Fibroblast of pulmonary artery (primary cell): ENCODE measurements around the gene NTRK3.

Source experiments
- DNase-seq: peaks from one replicate; pipeline ENCODE4 v3.0.0-alpha.2; 2010; ENCODE audit warnings: low read depth
- H3K4me3 ChIP-seq: replicated peaks from 2 replicates; pipeline ENCODE4 v1.5.1; 2011; ENCODE audit warnings: low read depth, mild to moderate bottlenecking, control low read depth, low read length, moderate library complexity
- CTCF ChIP-seq: IDR thresholded peaks from 2 replicates; pipeline ENCODE4 v1.5.1; 2011; ENCODE audit warnings: mild to moderate bottlenecking, control low read depth, low read length, inconsistent platforms; ENCODE audit errors: missing control alignments

NTRK3 gene

GRCh38 chr15:88207565-88207964 lies 49.0 kb downstream of the NTRK3 start:
- DNase-seq: no peak
- H3K4me3 ChIP-seq: no peak overlapping the region
- TF ChIP-seq CTCF: no peak

DNA sequence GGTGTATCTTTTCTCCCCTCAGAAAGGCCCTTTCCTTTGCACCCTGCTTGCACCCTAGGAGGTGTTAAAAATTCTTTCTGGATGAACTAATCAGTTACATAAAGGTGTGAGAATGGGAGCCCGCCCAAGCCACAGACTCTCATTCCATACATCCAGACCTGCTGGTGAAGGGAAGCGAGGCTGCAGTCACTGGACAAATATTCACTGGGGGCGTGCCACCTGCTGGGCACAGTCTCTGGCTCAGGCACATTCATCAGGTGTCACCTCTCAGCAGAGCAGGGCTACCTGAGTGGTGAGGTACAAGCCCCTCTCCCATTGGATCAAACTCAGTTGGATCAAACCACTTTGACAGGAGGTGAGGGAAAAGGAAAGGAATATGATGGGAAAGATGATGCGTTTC lies 52.0 kb downstream of the NTRK3 start:
- TF ChIP-seq CTCF: no peak
- H3K4me3 ChIP-seq: no peak overlapping the region
- DNase-seq: no peak

DNA sequence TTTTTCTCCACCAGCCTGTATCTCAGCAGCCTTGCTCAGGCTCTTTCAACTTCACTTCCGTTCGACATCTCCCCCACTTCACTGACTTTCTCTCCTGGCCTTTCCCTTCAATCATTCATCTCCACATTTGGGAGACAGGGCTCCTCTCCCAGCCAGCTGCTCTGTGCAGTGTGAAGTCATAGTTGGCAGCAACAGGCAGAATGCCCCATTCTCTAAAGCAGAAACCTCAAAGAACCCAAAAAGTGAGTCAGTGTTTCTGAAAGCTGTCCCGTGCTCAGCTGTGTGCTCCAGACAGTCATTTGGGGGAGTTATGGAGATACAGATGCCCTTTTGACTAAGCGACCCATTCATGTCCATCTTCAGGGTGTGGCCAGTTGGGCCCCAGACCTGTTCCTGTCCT lies 54.3 kb downstream of the NTRK3 start:
- no peak overlapping the region for H3K4me3 ChIP-seq
- DNase-seq: no peak
- no peak for TF ChIP-seq CTCF

GRCh38 chr15:88201207-88201606 lies 55.3 kb downstream of the NTRK3 start:
- H3K4me3 ChIP-seq: no peak overlapping the region

DNA sequence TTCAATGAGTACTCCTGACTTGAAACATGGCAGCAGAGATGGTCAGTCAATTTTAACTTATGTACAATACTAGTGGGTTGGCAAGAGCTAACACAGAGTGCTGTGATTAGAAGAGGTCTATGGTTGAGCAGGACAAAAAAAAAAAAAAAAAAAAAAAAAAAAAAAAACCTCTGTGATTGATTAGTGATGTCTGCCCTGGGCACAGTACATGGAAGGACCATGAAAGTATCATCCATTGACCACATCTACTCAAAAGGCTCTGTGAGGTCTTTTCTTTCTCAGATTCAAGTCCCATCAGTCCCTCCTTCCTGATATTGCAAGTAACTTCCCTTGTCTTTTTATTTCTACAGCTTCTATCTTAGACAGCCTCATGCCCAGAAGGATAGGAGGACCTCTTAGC lies 59.6 kb downstream of the NTRK3 start:
- no peak for TF ChIP-seq CTCF
- no peak overlapping the region for H3K4me3 ChIP-seq
- no peak for DNase-seq

More at GRCh38 chr15:88201207-88201606, 55.3 kb downstream of the NTRK3 start:
- no peak for TF ChIP-seq CTCF
- no peak for DNase-seq

DNA sequence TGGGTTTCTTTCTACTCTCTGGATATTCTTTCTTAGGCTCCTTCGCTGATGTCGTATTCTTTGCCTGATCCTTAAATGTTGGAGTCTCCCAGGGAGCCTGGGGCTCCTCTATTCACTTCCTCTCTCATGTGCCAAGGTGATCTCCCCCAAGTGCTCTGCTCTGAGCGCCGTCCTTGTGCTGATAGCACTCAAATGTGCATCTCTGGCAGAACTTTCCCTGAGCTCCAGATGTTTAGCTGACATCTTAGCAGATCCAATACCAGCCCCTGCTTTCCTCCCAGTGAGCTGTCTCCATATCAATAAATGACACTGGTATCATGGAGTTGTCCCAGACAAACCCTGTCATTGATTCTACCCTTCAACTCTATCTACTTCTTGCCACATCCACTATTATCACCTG lies 62.4 kb downstream of the NTRK3 start:
- no peak for TF ChIP-seq CTCF
- no peak for DNase-seq
- H3K4me3 ChIP-seq: no peak overlapping the region

- TF ChIP-seq CTCF: no peak
- no peak overlapping the region for H3K4me3 ChIP-seq
- no peak for DNase-seq
These were observed 63.1 kb downstream of the NTRK3 start for GRCh38 chr15:88193415-88193814.
